Stimulated activated CD4-positive, alpha-beta T cell treated with anti-CD3 and anti-CD28 coated beads, Interleukin-4, amount 100 ng/mL, for 48 hours (primary cell): ENCODE measurements around the gene EBP.

ENCODE experiments used
- DNase-seq, 2 donors: peaks; one replicate each; pipeline ENCODE4 v3.0.0-alpha.2; 2020; ENCODE audit warnings: low read depth in 2 of 2

EBP gene

DNA sequence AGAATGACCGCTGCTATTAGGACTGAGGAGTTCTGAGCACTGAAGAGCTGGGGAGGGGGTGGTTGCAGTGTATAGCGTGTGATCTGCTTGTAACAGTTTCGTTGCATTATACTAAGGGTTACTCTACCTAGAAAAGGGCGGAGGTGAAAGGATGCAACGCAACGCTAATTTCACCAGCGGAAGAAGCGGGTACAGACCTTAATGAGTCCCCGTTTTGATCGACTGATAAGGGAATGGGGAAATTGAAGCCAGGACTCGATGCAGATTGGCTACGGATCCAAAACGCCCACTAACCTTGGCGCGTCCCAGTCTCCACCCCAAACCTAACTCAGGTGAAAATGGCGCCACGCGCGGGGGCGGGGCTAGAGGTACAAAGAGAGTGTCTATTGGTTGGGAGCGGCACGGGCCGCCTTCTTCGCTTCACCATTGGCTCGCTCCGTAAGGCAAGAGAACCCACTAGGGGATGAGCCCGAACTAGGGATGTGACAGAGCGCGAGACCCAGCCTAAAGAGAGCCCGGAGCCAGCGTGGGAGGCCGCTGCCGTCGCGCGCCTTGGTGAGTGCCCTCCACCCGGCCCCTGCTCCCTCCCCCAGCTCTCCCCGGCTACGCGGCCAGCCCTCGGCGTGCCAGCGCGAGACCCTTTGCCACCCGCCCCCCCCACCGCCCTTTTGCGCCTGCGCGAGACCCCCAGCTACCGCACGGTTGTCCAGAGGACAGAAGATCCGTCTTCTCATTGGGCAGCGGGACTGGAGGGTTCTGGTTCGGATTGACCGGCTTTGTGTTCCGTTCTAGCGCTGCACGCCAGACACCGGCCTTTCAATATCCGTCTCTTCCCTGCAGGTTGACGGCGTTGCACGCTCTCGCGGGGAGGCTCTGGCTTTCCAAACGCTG is at the start of gene EBP:
Gene EBP (plus strand): TSS at position 456 of the 891 bp plus-strand sequence. CDS start 1,964 bp downstream, outside the sequence.
- DNase-seq = peak; percentile 89 to 90

DNA sequence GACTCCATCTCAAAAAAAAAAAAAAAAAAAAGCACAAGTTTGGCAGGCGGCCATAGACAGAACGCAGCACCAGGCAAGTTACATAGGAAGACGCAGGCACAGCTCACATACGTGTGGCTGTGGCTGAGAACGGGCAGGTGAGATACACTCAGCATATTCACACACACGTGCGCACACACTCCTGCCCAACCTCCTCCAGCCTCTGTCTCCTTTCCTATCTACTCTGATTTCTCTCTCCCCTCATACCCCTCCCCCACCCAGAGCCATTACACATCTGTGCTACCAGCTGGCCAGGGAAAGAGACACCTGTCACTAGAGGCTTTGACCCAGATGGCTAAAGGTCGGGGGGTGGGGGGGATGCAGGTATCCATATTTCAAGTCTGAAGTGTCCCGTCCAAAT is 49.4 kb upstream of the EBP start:
- DNase-seq = no peak

DNA sequence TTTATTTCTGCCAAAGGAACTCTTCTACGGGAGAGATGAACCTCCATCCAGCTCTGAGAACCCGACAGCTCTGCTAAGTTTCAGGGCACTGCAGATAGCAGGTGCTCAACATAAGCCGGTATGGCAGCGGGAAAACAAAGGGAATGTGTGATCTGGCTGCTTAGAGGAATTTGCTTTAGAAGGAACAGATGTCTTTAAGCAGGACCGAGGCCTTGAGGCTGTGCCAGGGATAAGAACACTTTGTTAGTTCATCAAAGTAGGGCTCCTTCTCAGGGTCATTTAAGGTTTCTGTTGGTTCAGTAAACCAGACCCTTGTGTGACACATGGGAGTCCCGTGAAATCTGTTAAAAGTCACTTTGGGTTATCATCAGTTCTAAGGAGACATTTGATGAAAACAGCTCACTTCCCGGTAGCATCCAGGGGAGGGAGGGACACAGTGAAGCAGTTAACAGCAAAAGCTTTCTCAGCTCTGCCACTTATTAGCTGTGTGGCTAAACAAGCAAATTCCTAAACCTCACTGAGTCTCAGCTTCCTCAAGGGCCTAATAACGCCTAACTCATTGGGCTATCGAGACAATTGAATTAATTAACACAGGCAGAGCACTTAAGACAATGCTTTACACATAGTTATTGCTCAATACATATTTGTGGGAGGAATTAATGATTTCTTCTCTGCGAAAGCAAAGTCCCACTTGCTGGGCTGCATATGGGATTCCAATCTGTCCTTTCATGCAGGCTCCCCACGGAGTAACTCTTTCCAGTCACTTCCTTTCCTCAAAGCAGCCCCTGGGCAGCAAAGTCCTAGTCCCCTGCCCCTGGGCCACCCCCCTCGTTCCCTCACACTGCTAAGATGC is 48.5 kb upstream of the EBP start:
- no peak for DNase-seq

DNA sequence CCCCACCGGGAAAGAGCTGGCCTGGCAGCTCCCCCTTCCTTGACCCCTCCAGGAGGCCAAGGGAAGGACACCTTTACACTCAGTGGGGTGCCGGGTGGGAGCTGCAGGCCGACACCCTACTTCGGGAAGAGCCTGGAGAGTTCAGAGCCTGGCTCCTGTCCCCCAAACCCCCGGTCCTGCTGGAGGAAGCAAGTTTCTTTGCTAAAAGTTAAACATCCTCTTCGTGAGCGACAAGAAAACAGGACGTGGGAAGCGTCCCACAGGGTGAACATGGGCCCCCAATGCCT is 48.0 kb upstream of the EBP start:
- DNase-seq = no peak

DNA sequence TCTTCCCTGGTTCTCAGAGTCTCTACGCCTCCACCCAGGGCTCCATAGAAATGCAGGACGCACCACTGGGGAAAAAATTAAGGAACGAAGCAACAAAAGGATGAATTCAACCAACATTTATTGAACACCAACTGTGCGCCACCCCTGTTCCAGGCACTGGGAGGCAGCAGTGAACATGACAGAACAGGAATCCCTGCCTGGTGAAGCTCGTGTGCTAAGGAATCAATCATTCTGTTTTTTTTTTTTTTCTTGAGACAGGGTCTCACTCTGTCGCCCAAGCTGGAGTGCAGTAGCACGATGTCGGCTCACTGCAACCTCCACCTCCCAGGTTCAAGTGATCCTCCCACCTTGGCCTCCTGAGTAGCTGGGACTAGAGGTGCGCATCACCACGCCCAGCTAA is 47.5 kb upstream of the EBP start:
- no peak for DNase-seq

DNA sequence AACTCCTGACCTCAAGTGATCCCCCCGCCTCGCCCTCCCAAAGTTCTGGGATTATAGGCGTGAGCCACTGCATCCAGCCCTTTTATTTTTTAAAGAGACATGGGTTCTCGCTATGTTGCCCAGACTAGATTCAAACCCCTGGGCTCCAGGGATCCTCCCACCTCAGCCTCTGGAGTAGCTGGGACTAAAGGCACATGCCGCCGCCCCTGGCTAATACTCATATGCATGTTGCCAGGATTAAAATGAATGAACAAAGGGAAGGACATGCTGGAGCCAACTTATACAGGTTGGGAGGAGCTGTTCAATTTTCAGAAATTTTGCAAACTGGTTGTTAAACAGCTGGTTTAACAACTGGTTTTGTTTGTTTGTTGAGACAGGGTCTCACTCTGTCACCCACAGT is 47.0 kb upstream of the EBP start:
- no peak for DNase-seq

DNA sequence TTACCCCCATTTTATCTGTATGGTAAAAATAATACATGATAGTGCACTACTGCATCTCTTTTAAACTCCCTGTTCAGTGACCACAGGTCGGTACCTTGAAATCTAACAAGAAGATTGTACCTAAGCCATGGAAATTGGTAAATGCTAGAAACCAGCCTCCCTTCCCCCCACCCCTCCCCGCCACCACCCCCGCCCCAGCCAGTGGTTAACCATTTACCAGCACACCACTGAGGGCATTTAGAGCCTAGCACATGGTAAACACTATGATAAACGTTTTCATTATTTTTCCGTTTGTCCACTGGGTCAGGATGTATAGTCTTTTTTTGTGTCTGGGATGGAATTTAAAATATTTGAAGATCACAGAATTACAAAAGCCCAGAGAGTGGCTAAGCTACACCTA is 46.3 kb upstream of the EBP start:
- no peak for DNase-seq

DNA sequence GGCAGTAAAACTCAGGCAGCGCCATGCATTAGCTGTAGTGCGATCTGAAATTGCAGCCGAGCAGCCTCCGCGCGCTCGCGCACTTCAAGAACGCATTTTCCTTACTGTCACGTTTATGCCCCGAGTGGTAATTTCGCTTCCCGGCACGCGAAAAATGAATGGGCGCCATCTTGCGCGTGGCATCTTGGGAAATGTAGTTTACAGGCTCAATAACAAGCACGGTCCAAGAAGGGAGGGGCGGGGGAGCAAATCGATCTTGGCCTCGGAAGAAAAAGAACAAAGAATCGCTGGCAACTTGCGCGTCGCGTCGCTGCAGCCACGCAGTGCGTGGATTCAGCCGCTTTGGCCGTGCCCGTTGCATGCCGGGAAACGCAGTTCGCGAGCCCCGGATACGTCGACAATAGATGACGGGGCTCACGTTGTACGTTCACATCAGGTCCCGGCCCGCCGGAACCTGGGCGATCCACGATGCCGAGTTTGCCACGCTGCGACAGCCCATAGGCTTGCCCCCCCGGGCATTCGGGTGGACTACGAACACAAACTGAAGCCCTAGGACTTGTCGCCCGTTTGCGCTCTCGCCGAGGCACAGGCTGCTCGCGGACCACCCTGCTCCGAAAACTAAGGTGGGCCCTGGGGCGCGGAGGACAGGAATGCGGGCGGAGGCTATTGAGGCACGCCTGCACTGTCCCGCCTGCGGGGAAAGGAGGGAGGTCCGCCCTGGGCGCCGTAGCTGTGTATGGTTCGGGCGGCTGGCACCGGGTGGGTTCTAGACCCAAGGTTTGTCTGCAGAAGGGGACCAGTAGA is 45.6 kb upstream of the EBP start, which contains the start of gene FTSJ1:
Gene FTSJ1 (plus strand): TSS at position 426 of the 804 bp plus-strand sequence. CDS start 1,849 bp downstream, outside the sequence.
- DNase-seq = peak; percentile 64 to 83

DNA sequence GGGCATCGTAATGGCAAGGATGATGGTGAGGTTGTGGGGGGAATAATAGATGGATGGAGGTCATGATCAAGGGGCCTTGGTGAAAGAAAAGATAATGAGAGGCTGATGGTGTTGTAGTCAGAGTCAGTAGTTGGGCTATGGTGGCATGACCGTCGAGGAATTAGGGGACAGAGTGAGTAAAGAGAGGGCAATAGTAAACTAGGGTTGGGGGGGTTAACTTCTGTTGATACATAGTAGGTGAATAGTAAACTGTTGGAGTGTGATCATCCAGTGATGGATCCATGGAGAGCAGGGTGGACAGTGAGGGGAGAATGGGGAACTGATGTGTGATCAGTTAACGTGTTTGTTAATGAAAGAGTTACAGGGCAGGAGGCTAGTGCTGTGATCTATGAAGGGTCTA is 44.7 kb upstream of the EBP start:
- DNase-seq = no peak

DNA sequence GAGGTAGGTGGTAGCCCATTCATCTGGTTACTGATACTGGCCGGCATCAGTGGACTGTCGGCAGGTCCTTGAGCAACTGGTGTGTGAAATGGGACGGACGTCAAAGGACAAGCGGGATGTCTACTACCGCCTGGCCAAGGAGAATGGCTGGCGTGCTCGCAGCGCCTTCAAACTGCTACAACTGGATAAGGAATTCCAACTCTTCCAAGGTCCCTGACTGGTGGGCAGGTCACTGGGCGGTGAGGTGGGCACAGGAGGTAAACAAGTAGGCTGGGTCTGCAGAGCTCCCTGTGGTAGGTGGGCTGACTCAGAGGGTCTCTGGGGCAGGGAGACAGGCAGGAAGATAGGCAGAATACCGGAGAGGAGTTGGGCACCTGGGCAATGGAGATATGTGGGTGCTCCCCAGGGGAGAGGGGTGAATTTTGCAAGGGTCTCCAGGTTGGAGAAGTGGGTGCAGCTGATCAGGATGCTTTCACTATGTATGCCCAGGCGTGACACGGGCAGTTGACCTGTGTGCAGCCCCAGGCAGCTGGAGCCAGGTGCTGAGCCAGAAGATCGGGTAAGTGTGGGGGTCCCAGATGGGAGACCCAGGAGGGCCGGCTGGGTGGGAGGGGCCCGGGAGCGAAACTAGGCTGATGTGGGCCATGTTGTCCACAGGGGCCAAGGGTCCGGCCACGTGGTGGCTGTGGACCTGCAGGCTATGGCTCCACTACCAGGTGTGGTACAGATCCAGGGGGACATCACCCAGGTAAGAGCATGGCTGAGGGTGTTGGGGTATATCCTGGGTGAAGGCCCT is 43.5 kb upstream of the EBP start:
- no peak for DNase-seq

DNA sequence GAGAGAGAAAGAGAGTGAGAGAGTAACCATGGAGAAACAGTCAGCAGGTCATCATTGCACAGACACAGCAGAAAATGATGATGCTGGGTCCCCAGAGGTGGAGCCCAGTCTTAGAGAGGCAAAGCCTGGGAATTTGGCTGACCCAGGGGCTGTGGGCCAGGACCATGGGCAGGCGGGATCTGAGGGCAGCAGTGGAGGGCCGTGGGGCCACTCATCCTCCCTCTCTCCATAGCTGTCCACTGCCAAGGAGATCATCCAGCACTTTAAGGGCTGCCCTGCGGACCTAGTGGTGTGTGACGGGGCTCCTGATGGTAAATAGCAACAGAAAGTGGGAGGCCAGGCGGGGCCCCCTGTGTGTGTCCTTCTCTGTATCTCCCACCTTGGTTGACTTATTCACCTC is 42.8 kb upstream of the EBP start:
- DNase-seq = no peak

DNA sequence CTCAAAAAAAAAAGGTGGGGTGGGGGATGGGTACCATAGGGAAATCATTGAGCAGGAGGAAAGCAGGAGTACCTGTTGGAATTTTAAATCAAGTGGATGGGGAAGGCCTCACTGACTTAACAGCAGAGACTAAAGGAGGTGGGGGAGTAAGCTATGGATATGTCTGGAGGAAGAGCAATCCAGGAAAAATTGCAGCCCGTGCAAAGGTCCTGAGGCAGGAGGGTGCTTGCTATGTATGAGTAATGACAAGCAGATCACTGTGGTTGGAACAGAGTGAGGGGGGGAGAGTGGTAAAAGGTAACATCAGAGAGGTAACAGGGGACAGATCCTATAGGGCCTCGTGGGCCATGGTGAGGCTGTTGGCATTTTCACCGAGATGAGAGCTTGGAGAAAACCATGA is 41.5 kb upstream of the EBP start:
- no peak for DNase-seq

DNA sequence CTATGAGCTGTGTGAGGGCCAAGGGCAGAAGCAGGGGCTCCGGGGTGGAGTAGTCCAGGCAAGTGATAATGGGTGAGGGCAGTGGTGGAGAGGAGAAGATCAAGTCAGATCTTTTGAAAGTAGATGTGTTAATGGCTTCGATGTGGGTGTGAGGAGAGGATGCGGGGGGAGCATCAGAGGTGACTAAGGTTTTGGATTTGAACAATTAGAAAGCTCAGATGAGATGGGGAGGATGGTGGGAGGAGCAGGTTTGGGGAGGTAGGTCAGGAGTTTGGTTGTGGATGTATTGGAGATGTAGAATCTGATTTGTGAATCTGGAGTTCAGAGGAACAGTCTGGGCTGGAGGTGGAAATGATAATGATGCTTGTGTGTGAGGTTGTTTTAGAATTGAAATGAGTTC is 41.0 kb upstream of the EBP start:
- DNase-seq = no peak

DNA sequence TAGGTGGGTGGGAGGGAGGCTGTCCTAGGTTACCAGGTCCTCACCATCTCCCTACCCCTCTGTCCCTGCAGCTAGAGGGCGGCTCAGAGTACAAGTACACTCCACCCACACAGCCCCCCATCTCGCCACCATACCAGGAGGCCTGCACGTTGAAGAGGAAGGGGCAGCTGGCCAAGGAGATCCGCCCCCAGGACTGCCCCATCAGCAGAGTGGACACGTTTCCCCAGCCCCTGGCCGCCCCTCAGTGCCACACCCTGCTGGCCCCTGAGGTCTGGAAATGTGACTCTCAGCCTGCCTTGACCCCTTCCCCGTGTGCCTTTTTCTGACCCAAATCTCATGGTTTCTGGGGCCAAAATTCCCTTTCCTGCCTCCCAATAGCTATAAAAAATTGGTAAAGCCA is 39.1 kb upstream of the EBP start:
- no peak for DNase-seq

DNA sequence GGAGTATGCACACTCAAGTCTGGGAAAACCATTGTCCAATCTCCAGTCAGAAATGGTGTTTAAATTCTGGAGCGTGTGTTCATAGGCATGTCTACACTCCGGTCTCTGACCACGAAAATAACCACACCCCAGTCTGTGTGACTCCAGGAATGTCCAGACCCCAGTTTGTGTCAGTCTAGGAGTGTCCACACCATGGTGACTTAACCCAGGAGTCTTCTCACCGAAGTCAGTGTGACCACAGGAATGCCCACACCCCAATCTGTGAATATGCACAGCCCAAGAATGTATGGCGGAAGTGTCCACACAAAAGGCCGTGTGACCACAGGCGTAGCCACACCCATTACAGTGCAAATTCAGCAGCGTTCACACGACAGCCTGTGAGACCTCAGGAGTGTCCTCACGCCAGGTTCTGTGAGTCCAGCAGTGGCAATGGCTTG is 34.2 kb upstream of the EBP start:
- DNase-seq = no peak

DNA sequence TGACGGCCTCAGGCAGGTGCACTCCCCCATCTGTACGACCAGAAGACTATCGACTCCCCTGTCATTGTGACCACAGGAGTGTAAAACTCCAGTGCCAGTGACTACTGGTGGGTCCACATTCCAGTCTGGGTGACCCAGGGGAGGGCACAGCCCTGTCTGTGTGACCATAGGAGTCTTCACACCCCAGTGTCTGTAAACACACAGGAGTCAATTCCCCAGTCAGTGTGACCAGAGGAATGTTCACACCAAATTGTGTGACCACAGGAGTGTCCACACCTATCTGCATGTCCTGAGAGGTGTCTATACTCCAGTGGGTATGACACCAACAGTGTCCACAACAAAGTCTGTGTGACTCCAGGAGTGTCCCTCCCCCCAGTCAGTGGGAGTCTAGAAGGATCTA is 33.6 kb upstream of the EBP start:
- DNase-seq = no peak

DNA sequence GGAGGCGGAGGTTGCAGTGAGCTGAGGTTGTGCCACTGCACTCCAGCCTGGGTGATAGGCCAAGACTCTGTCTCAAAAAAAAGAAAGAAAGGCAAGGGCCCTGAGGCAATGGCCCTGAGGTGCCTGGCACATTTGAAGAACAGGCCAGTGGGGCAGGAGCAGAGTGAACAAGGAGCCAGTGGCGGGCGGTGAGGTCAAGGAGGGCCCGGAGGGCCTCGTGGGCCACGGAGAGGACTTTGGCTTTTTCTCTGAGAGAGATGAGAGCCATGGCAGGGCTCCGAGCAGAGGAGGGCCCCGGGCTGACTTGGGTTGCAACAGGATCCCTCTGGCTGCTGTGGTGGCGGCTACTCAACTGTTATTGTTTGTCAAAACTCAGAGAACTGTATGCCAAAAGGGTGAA is 32.3 kb upstream of the EBP start:
- no peak for DNase-seq

DNA sequence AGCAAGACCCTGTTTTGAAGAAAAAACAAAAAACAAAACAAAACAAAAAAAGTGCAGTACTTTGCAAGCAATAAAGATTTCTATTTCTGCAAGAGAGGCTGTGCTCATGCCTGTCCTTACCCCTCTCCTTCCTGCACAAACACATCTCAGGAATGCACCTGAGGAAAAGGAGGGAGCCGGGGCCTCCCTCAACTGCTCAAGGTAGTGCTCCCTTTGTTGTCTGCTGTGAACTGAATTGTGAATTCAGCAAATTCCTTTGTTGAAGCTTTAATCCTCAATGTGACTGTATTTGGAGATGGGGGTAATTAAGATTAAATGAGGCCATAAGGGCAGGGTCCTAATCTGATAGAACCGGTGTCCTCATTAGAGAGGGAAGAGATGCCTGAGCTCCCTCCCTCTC is 31.7 kb upstream of the EBP start:
- no peak for DNase-seq

DNA sequence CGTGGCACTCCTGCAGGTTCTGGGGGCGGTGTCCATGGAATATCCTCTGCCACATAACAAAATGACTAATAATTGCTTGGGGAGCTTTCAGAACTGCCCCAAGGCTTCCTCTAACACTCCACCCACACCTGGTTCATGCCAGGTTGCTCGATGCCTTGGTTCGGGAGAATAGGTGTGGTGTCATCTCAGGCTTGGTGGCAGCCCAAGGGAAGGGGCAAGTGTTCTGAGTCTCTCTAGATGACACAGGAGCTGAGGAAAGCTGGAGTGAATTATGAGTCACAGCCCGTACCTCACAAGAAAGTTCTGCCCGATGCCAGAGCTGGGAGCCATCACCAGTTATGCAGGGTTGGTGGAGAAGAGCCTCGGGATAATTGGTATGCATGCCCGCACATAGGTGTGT is 30.9 kb upstream of the EBP start:
- no peak for DNase-seq

DNA sequence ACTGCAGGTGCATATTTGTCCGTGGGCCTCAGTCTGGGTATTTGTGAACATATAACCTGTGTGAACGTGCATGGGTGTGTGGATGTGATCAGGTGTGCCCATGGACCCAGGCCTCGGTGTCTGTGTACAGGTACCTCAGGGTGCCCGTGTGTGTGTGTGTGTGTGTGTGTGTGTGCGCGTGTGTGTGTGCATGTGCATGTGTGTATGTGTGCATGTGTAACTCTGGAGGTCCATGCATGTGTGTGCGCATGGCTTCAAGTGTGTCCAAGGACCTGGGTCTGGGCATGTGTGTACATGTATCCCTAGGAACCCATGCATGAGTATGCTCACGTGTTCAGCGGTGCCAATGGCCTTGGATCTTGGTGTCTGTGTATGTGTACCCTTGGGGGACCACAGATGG is 29.8 kb upstream of the EBP start:
- no peak for DNase-seq

DNA sequence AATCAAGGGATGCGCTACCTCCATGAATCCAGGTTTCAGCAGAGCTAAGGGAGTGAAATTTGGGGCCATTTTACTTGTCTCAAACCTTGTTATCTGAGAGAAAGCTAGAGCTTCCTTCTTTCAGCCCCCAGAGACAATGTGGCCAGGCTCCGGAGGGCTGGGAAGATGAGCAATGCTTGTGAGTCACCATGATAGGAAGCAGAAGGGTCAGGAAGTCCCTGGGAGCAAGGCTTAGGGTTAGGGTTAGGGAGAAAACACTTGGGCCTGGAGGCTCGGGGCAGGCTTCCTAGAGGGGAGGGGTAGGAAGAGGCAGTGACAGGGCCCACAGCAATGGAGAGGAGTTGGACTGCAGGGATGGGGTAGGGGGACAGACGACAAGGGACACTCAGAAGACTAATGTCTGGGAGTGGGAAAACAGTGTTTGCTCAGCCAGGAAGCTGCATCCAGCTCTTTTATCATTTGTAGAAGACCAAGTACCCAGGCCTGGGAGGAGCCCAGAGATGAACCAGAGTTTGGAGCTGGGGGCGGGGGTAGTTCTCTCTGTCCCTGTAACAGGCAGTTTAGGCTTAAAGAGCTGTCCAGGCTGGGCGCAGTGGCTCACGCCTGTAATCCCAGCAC is 29.2 kb upstream of the EBP start:
- DNase-seq = no peak
